Activated naive CD4-positive, alpha-beta T cell treated with anti-CD3 and anti-CD28 coated beads, Interleukin-2, amount 10 ng/mL, durations not matched to agents 5 hours and 36 hours (primary cell): ENCODE data around the gene CSNK1E. TPM values are rescaled to one million over a fixed set of nuclear protein-coding genes. Genes with fewer than 3 reads are reported as not detected.

Experiments
- total RNA-seq, 2 experiments: library from RNA; stranded (reverse); gene quantifications; one replicate each; pipeline ENCODE4 v1.2.3, GENCODE V29; 2021

CSNK1E gene
- 10 to 100 TPM; 75.9 to 76.2 TPM for total RNA-seq

GRCh38 chr22:38317122-38317994, at the start of gene CSNK1E:
Gene CSNK1E, minus strand, starts transcription at chr22:38317433. Its CDS starts 3,276 bp downstream, at chr22:38314157.

GRCh38 chr22:38272373-38273134, 44.7 kb downstream of the CSNK1E start, which contains the start of gene TMEM184B:
Gene TMEM184B, minus strand, starts transcription at chr22:38273010. Its CDS starts 25,049 bp downstream, at chr22:38247961.

Other genes with a start within 250 kb of the CSNK1E start
- not detected for gene SLC16A8, start 233.2 kb downstream of the CSNK1E start, total RNA-seq
- 1 to 10 TPM in 1 of 2 experiments, under 1 TPM in 1; 0.78 to 1.1 TPM for gene BAIAP2L2, start 206.7 kb downstream of the CSNK1E start, total RNA-seq
- 10 to 100 TPM; 84.4 to 95.5 TPM for gene PLA2G6, start 135.6 kb downstream of the CSNK1E start, total RNA-seq
- gene MAFF, start 115.4 kb downstream of the CSNK1E start, total RNA-seq = 1 to 10 TPM; 8.4 to 8.8 TPM
- gene TMEM184B, start 44.4 kb downstream of the CSNK1E start, total RNA-seq = 10 to 100 TPM; 39.6 to 39.9 TPM
- gene KCNJ4, start 137.8 kb upstream of the CSNK1E start, total RNA-seq = not detected
- under 1 TPM; 0.38 to 0.72 TPM for gene KDELR3, start 150.7 kb upstream of the CSNK1E start, total RNA-seq
- gene DDX17, start 188.9 kb upstream of the CSNK1E start, total RNA-seq = 100 to 1,000 TPM; 552 to 558 TPM